HG03280 (cell line): ENCODE results near the gene ASAP2.

ENCODE experiments used
- ATAC-seq: cut with Tn5 transposase; IDR thresholded peaks from one replicate; pipeline ENCODE4 v1.9.1; 2021; ENCODE audit warnings: mild to moderate bottlenecking, moderate library complexity; ENCODE audit not compliant: unreplicated experiment

Gene ASAP2

DNA sequence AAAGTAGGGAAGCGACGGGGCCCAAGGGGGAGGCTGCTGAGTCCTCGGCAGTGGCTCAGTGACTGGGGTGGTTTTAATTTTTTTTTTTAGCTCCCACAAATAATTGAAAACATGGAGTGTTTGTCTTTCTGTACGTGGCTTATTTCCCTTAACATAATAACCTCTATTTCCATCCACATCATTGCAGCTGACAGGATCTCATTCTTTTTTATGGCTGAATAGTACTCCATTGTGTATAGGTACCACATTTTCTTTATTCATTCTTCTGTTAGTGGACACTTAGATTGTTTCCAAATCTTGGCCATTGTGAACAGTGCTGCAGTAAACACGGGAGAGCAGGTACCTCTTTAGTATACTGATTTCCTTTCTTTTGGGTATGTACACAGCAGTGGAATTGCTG lies 65.1 kb downstream of the ASAP2 start:
- no peak for ATAC-seq

DNA sequence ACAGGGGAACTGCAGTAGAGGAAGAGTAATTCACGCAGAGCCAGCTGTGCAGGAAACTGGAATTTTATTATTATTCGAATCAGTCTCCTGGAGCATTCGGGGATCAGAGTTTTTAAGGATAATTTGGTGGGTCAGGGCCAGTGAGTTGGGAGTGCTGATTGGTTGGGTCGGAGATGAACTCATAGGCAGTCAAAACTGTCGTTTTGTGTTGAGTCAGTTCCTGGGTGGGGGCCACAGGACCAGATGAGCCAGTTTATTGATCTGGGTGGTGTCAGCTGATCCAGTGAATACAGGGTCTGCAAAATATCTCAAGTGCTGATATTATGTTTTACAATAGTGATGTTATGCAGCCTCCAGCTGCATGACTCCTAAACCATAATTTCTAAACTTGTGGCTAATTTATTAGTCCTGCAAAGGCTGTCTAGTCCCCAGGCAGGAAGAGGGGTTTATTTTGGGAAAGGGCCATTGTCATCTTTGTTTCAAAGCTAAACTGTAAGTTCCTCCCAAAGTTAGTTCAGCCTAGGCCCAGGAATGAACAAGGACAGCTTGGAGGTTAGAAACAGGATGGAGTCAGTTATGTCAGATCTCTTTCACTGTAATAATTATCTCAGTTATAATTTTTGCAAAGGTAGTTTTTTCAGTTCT lies 67.0 kb downstream of the ASAP2 start:
- no peak for ATAC-seq

DNA sequence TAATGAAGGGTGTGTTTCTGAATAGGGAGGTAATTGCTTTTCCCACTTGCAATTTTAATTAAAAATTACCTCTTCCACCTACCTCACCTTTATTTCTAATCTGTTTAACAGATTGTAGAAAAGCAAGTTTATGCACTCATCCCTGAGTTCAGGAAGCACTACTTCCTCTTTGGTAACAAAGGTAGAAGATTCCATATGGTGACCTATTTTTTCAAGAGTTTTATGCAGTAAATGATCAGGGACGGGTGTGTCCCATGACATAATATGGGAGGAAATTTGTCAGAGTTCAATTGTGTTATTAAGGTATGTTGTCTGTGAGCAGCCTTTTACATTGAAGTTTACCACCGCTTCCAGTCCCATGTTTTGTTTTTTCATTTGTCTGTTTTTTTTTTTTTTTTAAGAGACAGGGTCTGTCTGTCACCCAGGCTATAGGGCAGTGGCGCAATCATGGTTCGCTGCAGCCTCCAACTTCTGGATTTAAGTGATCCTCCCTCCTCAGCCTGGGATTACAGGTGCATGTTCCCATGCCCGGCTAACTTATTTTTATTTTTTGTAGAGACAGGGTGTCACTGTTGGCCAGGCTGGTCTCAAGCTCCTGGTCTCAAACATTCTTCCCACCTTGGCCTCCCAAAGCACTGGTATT lies 68.2 kb downstream of the ASAP2 start:
- no peak for ATAC-seq

DNA sequence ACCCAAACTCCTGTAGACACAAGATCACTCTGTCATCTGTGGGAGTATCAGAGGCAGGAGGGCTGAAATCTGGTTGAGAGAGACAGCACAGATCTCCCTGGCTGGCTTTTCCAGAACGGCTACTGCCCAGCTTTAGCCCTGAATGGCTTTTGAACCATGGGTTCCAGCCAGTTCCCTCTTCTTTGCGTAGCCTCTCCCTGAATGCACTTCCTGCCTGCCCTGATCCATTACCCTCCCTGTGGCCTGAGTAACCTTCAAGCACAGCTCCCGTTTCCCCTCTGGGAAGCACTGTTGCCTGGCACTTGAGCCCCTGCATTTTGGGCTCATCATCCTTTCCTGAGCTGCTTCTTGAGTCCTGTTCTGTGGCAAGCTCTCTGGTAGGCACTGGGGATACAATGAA lies 68.8 kb downstream of the ASAP2 start:
- no peak for ATAC-seq

DNA sequence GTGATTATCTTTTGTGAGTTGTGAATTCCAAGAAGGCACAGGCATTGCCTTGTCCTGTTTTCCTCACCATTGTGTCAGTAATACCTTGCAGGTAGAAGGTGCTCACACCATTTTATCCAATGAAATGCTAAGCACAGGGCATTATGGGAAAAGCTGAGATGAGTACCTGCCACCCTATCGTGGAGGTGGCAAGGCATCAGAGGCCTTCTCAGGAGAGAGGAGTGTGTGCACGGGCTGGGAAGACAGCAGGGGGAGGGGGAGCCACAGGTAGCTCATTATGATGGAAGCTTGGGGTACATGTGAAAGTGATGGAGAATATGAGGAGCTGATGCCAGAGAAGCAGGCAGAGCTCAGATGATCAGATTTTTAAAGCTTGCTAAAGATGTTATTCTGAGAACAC lies 69.5 kb downstream of the ASAP2 start:
- ATAC-seq: no peak

DNA sequence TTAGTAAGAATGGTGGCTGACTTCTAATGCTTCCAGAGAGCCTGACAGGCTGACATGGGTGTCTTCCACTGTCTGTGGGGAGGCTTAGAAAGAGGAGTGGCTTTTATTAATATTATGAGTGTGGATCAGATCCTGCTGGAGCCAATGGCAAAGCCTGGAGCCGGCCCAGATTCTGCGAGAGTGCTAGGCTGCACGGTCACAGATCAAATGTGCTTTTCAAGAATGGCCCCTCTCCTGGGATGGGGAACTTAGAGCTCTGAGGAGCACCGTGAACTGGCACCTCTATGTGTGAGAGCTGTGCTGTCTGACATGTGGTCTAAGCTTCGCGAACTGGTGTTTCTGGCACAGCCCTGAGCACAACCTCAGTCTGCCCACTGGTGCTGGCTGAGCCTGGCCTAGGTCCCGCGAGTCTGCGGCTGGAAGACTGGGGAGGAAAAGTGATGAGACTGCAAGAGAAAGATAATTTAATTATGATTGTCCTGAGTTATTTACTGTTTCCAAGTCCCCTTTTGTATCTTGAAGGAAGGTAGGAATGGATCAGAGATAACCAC lies 70.4 kb downstream of the ASAP2 start:
- ATAC-seq: no peak

DNA sequence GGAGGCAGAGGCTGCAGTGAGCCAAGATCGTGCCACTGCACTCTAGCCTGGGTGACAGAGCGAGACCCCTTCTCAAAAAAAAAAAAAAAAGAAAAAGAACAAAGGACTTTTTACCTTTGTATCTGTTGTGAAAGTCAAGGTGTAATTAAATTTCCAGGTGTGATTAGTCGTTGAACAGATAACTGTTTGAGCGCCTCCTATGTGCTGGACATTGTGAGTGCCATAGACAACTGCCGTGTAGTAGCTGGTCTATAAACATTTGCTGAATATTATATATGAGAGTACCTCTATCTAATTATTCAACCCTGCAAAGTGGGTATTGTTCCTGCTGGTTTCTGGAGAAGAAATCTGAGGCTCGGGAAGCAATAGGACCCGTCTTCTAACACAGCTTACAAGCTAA lies 71.8 kb downstream of the ASAP2 start:
- ATAC-seq: no peak

DNA sequence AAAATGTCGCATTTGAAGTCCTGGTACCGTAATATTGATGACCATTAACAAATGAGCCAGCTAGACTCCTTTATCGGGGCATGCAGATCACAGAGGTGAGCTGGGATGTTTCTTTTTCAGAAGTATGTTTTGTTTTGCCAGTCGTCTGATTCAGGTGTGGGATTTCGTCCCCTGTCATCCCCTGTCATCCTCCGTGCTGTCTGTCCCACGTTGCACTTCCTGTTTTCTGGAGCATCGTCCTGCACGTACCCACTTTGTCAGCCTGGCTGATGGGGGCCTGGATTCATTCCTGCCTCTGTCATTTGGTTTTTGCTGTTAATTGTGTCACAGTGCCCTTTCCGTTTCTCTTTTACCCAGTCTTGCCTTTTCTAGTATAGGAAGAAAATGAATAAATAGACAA lies 72.8 kb downstream of the ASAP2 start:
- no peak for ATAC-seq

DNA sequence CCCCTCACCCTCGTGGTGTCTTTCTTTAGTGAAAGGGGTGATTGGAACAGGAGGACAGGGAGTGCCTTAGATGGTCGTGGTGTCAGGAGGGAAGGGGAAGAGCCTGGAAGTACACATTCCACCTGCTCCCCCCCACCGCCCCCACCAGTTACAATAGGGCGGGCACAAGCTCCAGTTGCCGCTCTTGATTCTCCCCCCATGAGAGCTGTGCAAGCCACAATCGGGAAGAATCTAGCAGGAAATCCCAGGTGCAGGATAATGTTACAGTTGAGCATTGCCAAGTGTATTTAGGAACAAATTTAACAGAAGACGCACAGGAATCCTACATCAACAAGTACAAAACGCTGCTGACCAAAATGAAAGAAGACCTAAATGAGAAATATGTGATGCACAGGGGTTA lies 73.6 kb downstream of the ASAP2 start:
- no peak for ATAC-seq

DNA sequence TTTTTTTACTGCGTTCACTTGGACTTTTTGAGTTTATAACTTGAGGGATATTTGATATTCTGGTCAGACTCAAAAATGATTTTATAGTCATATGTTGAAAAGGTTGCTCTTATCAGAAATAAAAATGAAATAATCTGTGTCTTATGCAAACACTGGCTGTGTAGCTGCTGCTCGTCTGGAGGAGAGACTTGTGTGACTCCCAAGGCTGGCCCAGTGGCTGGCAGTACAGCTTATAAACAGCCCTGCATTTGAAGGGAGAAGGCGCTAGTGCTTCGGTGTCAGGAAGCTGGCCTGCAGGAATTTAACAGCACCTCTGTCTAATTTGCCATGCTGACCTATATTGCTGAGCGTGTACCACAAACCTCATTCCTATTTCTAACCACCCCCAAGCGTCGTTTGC lies 74.5 kb downstream of the ASAP2 start:
- no peak for ATAC-seq

DNA sequence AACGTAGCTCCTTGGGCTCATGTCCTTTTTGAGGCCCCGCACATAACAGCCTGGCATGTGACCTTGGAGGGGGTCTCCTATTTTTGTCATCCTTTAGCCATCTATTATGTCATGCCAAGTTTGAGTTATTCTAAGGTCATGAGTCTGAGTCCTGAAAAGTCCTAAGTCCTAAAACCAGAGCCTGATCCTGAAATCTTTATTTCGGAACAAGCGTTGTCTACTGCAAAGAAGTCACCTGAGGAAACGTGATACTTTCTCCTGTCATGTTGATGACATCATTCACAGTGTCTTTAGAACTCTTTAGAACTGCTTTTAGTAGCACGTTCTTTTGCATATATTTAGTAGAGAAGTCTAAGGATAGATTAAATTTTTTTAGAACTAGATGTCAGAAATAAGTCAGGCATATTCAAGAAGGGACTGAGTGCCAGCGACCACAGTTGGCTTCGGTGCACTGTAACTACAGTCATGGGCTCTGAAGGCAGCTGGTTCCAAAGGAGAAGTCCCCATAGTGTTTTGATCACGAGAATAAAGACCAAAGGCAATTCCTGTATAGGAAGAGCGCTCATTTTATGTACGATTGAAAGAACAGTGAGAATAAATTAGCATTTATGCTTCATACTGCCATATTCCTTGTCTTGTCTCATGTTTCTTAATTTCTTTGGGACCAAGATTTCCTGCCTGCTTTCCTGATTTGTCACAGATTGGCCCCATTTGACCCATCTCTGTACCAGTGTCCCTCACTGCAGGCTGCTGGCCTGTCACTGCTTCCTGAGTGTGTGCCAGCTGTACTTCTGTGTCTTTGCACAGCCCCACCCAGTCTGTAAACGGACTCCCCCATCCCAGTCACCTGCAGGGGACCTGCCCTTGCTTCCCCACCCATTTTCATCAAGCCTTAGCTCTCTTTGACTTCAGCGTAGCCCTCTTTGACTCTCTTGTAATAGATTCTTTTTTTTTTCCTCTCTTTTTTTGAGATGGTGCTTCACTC lies 75.8 kb downstream of the ASAP2 start:
- no peak for ATAC-seq

DNA sequence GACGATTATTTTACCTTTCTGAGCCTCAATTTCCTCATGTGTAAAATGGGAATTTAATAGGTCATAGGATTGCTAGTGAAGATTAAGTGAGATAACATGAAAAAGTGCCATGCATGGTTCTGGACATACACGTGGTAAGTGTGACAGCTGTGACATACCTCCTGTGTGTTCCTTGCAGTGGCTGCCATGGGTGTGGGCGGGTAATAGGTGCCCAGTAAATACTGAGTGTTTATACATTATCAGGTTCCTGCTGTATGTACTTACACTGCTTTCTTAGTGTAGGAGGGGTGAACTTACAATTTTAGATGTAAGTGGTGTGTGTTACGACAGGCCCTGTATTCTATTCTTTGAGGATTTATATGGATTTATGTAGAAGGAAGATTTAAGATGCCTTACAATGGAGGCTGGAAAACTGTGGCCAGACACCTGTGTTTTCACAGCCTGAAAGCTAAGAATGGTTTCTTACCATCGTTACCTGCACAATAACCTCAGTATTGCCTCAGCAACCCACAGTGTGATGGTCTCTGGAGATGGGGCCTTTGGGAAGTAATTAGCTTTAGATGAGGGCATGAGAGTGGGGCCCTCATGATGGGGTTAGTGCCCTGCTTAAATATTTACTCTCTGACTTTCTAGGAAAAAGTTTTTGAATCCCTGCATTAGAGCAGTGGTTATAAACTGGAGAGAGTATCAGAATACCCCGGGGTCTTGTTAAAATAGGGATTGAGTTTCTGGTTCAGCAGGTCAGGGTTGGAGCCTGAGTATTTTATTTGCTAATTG lies 78.1 kb downstream of the ASAP2 start:
- ATAC-seq: no peak

DNA sequence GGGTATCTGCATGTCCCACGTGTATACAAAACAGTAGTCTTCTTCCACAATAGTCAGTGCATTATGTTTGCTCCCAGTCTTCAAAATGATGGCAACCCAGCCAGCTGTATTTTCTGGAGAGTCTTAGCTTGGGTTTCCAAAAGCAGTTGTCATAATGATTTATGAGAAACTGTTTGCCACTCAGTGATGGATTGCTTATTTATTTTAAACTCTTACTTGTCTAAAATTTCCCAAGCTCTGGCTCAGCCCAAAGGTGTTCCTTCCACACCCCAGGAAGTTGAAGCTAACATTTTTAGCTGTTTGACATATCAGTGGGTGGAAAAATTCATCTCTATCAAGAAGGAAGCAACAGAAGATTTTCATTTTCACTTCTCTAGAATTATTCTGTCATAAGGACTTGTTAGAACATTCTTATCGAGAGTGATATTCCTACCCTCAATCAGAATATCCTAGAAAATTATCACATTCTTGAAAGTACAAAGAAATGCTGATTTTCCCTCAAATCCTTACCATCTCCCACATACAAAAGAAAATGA lies 78.8 kb downstream of the ASAP2 start:
- no peak for ATAC-seq

DNA sequence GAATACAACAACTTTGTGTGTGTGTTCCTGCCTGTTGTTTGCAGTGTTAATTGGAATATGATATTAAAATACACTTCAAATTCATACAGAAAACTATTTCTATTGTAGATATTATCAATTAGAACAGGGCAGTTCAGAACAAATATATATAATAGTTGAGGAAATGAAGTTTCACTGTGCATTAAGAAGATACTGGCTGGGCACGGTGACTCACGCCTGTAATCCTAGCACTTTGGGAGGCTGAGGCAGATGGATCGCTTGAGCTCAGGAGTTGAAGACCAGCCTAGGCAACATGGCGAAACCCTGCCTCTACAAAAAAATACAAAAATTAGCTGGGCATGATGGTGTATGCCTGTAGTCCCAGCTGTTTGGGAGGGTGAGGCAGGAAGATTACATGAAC lies 79.3 kb downstream of the ASAP2 start:
- ATAC-seq: no peak

DNA sequence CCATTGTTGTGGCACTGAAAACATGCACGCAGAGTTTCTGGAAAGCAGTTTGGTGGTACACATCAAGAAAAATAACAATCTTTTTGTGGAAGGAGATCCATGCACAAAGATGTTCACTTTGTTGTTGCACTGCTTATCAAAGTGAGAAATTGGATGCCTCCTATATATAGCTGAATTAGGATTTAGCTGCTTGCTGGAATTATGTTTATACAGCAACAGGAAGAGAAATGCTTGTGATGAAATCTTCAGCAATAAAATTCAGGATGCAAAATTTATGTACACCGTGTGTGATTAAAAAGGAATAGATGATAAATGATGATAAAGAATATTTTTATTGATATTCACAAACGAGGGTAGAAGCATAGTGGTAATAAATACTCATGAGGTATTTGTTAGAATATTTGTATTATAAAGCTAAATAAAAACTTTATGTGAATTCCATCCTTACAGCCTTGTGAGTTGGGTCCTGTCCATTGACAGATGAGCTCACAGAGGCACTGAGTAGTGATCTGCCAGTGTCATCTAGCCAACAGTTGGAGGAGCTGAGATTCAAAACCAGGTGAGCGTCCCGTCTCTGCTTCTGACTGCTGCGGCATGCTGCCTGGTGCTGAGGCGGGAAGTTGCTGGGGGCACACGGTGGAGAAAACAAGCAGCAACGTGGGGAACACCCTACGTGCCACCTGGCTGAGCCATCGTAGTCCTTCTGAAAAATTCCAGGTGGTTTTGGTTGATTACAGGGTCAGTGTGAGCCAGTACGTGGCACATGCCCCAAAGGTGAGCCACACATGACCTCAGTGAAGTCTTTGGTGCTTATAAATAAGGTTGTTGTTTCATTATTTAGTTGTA lies 80.2 kb downstream of the ASAP2 start:
- ATAC-seq: no peak

DNA sequence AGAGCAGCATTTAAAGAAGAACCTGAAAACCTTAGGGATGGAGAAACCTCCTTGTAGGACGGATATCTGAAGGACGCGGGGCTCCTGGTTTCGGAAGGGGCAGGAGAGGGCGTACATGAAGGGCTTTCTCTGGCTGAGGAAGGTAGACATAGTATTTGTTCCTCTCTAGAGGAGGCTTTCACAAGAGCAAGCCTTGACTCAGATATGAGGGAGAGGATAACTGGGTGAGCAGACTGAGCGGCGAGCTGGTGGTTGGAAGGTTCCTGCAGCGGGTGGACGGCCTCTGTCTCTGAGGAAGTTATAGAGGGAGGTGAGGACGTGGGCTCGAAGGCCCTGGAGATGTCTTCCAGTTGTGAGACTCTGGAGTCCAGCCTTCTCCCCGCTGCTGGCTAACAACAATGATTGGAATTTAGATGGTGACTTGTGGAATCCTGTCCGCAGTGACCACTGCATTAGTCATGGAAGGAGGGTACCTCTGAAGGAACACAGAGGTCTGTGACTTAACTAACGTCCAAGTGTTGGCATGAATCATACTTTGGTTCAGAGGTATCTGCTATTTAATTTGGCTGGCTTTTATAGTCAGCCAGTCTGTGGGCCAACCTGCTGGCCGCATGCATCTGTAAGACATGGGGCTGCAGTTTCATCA lies 80.9 kb downstream of the ASAP2 start:
- no peak for ATAC-seq

DNA sequence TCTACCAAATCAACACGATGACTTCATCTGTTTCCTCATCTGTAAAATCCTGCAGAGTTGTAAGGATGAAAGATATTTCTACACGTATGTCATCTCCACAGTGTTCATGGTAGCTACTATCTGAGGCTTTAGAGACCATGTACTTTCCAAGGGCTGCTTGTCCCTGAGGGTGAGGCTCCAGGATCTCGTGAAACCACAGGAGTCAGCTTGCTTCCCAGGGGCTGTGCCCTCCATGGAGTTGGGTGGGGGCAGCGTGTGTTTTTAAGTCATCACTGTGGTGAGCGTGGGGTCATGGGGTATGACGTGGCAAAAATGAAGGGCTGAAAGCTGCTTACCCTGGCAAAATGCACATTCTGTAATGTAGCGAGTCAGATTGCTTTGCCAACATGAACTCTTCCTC lies 81.6 kb downstream of the ASAP2 start:
- ATAC-seq: no peak

DNA sequence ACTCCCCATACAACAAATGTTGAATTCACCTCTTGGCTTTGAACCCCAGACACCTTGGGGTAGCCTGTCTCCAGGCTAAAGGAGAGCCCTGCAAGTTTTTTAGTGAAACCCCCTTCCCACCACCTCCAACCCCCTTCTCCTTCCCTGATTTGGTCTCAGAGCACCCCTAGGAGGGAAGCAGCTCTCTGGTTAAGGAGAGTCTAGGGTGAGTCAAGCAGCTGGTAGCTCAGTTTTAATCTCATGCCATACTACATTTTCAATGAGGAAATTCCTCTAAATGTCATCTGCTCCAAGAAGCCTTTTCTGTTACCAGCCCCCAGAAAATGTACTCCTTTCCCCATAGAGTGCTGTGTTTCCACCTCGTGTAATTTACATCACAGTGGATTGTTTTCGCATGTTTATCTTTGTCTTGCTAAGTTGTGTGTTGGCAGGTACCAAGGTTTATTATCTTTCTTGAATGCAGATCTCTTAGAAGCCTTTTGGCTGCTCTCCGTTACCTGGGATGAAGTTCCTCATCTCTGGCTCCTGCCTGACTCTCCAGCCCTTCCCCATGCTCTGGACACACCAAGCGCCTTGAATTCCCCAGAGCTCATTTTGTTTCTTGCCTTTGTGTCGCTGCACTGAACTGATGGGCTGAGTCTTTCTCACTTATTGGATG lies 82.2 kb downstream of the ASAP2 start:
- no peak for ATAC-seq

DNA sequence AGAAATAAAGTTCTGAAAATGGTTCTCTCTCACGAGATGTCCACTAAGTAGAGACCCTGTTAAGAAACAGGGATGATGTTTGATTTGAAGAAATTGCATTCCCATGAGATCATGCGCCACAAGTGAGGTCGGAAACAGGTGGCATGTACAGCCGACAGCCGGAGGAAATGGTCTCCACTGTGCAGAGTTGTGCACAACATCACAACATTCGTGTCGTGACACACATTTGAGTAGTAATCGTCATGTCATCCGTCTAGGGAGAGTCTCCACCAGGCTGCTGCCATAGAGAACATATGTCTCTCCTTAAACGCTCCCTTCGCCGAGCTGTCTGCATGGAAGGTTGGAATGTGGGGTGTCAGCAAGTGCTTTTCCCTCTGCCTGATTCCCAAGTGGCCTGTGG lies 84.7 kb downstream of the ASAP2 start:
- ATAC-seq: no peak
